ENCODE data around the gene THSD7A.

THSD7A gene

DNA sequence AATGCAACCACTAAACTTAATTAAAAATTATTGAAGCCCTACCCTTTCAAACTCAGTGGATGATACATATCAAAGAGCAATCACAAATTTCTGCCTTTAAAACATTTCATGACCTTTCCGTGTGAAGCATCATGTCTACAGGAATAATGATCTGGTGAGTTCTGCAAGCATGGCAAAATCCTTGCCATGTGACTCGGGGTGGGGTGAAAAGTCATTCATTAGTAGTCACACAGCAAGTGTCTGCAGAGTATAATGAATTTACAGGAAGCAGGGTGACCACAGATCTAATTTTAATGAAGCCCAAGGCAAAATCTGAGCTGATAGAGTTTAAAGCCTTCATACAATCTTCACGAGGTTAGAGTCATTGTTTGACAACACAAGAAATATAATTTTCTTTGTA is 351.9 kb downstream of the THSD7A start:
- in situ Hi-C loops (cut with MboI; ENCODE audit: low sequenced_read_pairs, unreplicated experiment), result no loop called here
- no peak for DNase-seq (ENCODE audit: low spot score)

DNA sequence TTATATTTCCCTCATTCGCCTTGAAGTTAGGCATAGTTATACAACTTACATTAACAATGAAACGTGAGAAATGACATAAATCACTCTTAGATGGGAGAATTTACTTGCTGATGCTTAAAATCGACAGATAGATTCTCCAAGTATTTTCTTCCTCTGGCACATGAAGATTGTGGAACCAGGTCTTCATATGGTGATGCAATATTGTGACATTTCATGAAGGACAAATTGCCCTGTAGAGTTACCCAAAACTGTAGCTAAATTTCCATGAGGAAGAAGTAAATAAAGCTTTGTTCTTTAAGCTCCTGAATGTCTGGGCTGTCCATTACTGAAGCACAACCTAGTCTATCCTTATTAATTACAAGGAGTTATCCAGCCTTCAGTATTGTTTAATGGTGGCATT is 353.1 kb downstream of the THSD7A start:
- no peak for TF ChIP-seq CTCF (IDR thresholded peaks at IDR 0.05; ENCODE audit: borderline replicate concordance, control extremely low read depth, extremely low read depth, insufficient read depth, missing control alignments)
- DNase-seq (ENCODE audit: low spot score), result no peak
- in situ Hi-C loops (cut with MboI; ENCODE audit: low sequenced_read_pairs, unreplicated experiment), result no loop called here

More for the DNA sequence above, 351.9 kb downstream of the THSD7A start:
- TF ChIP-seq CTCF (IDR thresholded peaks at IDR 0.05; ENCODE audit: borderline replicate concordance, control extremely low read depth, extremely low read depth, insufficient read depth, missing control alignments), result no peak

DNA sequence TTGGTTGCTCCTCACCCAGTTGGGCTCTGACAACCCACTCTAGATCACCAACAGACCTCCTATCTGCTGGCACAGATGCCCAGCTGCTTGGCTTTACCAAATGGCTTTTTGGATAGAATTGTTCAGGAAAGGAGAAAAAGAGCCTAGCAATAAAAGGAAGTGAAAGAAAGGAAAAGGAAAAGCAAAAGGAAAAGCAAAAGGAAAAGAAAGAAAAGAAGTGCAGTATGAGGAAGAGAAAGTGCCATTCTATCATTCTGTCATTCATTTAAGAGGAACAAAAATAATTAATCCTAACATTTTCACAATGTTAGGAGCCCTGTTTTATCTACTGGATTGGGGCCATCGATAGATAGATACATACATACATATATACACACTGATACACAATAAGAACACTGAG is 353.6 kb downstream of the THSD7A start:
- in situ Hi-C loops (cut with MboI; ENCODE audit: low sequenced_read_pairs, unreplicated experiment), result no loop called here
- DNase-seq (ENCODE audit: low spot score), result no peak
- TF ChIP-seq CTCF (IDR thresholded peaks at IDR 0.05; ENCODE audit: borderline replicate concordance, control extremely low read depth, extremely low read depth, insufficient read depth, missing control alignments), result no peak

- TF ChIP-seq CTCF (IDR thresholded peaks at IDR 0.05; ENCODE audit: borderline replicate concordance, control extremely low read depth, extremely low read depth, insufficient read depth, missing control alignments), result no peak
- in situ Hi-C loops (cut with MboI; ENCODE audit: low sequenced_read_pairs, unreplicated experiment), result no loop called here
- DNase-seq (ENCODE audit: low spot score), result no peak
Measured at GRCh38 chr7:11474902-11475585, 357.0 kb downstream of the THSD7A start.

- no peak for DNase-seq (ENCODE audit: low spot score)
- in situ Hi-C loops (cut with MboI; ENCODE audit: low sequenced_read_pairs, unreplicated experiment), result no loop called here
- TF ChIP-seq CTCF (IDR thresholded peaks at IDR 0.05; ENCODE audit: borderline replicate concordance, control extremely low read depth, extremely low read depth, insufficient read depth, missing control alignments), result no peak
Measured at GRCh38 chr7:11473807-11474424, 358.1 kb downstream of the THSD7A start.

DNA sequence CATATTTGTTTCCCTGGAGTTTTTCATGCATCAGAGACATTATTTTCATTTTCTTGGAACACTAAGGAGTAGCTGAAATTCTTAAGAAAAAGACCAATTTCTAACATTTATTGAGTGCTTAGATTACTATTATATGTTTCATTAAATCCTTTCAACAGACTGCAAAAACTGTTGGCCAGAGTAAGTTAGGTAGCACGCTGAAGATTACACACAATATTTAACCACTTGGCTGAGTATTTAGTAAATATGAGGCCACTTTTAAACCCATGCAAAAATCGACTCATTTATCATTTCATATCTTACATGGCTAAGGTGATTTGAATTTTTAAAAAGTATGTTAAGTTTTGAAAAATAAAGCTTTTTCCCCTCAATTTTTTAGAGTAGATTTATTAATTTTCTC is 358.8 kb downstream of the THSD7A start:
- in situ Hi-C loops (cut with MboI; ENCODE audit: low sequenced_read_pairs, unreplicated experiment), result no loop called here
- TF ChIP-seq CTCF (IDR thresholded peaks at IDR 0.05; ENCODE audit: borderline replicate concordance, control extremely low read depth, extremely low read depth, insufficient read depth, missing control alignments), result no peak
- DNase-seq (ENCODE audit: low spot score), result no peak

All from GM13976 (cell line).